K562 (cell line): Measurements from ENCODE around the gene ACTN4. TPM values are rescaled to one million over a fixed set of nuclear protein-coding genes. Genes with fewer than 3 reads are reported as not detected.
A peak's percentile ranks its signal among the peaks of the same experiment; 100 is the strongest.

Experiments
- ARID3A ChIP-seq: IDR thresholded peaks from 2 replicates; pipeline ENCODE4 v1.6.1; 2012; ENCODE audit warnings: low read depth, low read length, improper control_type of control experiment, borderline replicate concordance
- CBFB ChIP-seq: sonication (generic); formaldehyde crosslinking; IDR thresholded peaks from 2 replicates; pipeline ENCODE4 v1.4.0; 2020; ENCODE audit warnings: mild to moderate bottlenecking, missing genetic modification reagents
- CTCF ChIP-seq, 3 experiments: IDR thresholded peaks in 2 of 3; conservative IDR thresholded peaks in 1 of 3; 2 replicates each; pipeline ENCODE4 v1.5.1; 2011 to 2012; ENCODE audit warnings: low read length in 3 of 3, mild to moderate bottlenecking in 3 of 3, control low read depth in 2 of 3, improper control_type of control experiment in 1 of 3, inconsistent platforms in 1 of 3, low read depth in 1 of 3, mixed read lengths in 1 of 3, moderate library complexity in 1 of 3; ENCODE audit not compliant: insufficient read depth in 2 of 3
- ELF1 ChIP-seq: fragments of 200-800 bp; sonication (Bioruptor generic); IDR thresholded peaks from 2 replicates; pipeline ENCODE4 v1.6.1; 2016; ENCODE audit warnings: missing genetic modification characterization, missing compliant biosample characterization
- GMEB1 ChIP-seq: fragments of 250-450 bp; sonication (Bioruptor Pico); IDR thresholded peaks from 2 replicates; pipeline ENCODE4 v1.4.0; 2020; ENCODE audit warnings: mild to moderate bottlenecking
- KLF10 ChIP-seq: fragments of 250-450 bp; sonication (Bioruptor Pico); IDR thresholded peaks from 2 replicates; pipeline ENCODE4 v1.6.1; 2021; ENCODE audit warnings: matching md5 sums
- RNF219 ChIP-seq: fragments of 250-450 bp; sonication (Bioruptor Pico); IDR thresholded peaks from 2 replicates; pipeline ENCODE4 v1.5.0; 2022; ENCODE audit warnings: mild to moderate bottlenecking
- SMARCC2 ChIP-seq: fragments of 450-650 bp; IDR thresholded peaks from 2 replicates; pipeline ENCODE4 v1.6.1; 2017; ENCODE audit warnings: antibody characterized with exemption, moderate library complexity, mild to moderate bottlenecking, low read depth
- TFAP4 ChIP-seq: sonication (generic); formaldehyde crosslinking; IDR thresholded peaks from 2 replicates; pipeline ENCODE4 v1.8.0; 2022; ENCODE audit warnings: missing genetic modification reagents, mild to moderate bottlenecking, moderate library complexity, borderline replicate concordance
- THRB ChIP-seq: fragments of 450-650 bp; formaldehyde crosslinking; conservative IDR thresholded peaks from 2 replicates; pipeline ENCODE4 v1.4.0; 2022; ENCODE audit warnings: mild to moderate bottlenecking, missing genetic modification characterization
- ZNF282 ChIP-seq: sonication (generic); formaldehyde crosslinking; IDR thresholded peaks from 2 replicates; pipeline ENCODE4 v1.8.1; 2023; ENCODE audit warnings: missing genetic modification reagents
- ZNF518B ChIP-seq: fragments of 250-450 bp; sonication (Bioruptor Pico); IDR thresholded peaks from 2 replicates; pipeline ENCODE4 v1.5.0; 2021; ENCODE audit warnings: mild to moderate bottlenecking, moderate library complexity
- ZSCAN29 ChIP-seq: fragments of 450-650 bp; IDR thresholded peaks from 2 replicates; pipeline ENCODE4 v1.6.1; 2017
- polyA plus RNA-seq, 8 experiments: library from polyadenylated mRNA; depleted of rRNA in 4 of 8; stranded (reverse) in 5 of 8; unstranded in 3 of 8; fragments of >200 nt; fragmentation: Nextera tagmentation in 2 of 8; fragmentation: Illumina TruSeq in 1 of 8; extraction: Ambion mirVana in 2 of 8; extraction: Trizol in 1 of 8; gene quantifications; 2 replicates each; pipeline versions ENCODE4 v1.2.1 to v1.2.3, GENCODE V29; 2011 to 2014; ENCODE audit warnings: inconsistent platforms in 1 of 8, missing spikeins in 1 of 8
- total RNA-seq, 7 experiments: library from RNA; depleted of rRNA in 6 of 7; stranded (reverse); fragments of >200 nt in 6 of 7; fragmentation: Illumina TruSeq in 2 of 7; extraction: Trizol in 2 of 7; gene quantifications; 2 replicates each; pipeline versions ENCODE4 v1.2.1 to v1.2.3, GENCODE V29; 2011 to 2021; ENCODE audit warnings: low replicate concordance in 1 of 7

ACTN4 gene
- total and polyA plus RNA-seq, 9 of the 15 experiments (the other 6 are each of a cell fraction or from before 2014, with no cell fraction given), result 3.1 to 385 (median 125) TPM

- TF ChIP-seq ZNF518B, result no peak
- peak; percentile 95 for TF ChIP-seq TFAP4
- TF ChIP-seq CBFB, result no peak
- TF ChIP-seq THRB (CRISPR knock-in tag), result no peak
- no peak for TF ChIP-seq KLF10 (CRISPR knock-in tag)
- TF ChIP-seq ZSCAN29, result no peak
- TF ChIP-seq SMARCC2, result no peak
- TF ChIP-seq GMEB1 (CRISPR knock-in tag), result no peak
- no peak for TF ChIP-seq ARID3A
- TF ChIP-seq ELF1, result peak; percentile 65; the same call in 1 of the 2 replicates
- no peak for TF ChIP-seq CTCF (IDR thresholded peaks at IDR 0.05 in 2 of 3, conservative IDR thresholded peaks at IDR 0.05 in 1 of 3; ENCODE audit: insufficient read depth in 2 of 3, low read depth in 1 of 3, low read length in 3 of 3)
- TF ChIP-seq ZNF282 (CRISPR knock-in tag), result no peak
- TF ChIP-seq RNF219, result no peak
Measured at GRCh38 chr19:38664503-38665211, 17.2 kb downstream of the ACTN4 start (continued).
